ENCODE results near the gene CDKL4.
"Not testable (repeated sequence)": the region's sequence is repeated elsewhere in the genome, so short reads cannot be mapped to it uniquely, and the experiment has no call there.

Gene CDKL4

DNA sequence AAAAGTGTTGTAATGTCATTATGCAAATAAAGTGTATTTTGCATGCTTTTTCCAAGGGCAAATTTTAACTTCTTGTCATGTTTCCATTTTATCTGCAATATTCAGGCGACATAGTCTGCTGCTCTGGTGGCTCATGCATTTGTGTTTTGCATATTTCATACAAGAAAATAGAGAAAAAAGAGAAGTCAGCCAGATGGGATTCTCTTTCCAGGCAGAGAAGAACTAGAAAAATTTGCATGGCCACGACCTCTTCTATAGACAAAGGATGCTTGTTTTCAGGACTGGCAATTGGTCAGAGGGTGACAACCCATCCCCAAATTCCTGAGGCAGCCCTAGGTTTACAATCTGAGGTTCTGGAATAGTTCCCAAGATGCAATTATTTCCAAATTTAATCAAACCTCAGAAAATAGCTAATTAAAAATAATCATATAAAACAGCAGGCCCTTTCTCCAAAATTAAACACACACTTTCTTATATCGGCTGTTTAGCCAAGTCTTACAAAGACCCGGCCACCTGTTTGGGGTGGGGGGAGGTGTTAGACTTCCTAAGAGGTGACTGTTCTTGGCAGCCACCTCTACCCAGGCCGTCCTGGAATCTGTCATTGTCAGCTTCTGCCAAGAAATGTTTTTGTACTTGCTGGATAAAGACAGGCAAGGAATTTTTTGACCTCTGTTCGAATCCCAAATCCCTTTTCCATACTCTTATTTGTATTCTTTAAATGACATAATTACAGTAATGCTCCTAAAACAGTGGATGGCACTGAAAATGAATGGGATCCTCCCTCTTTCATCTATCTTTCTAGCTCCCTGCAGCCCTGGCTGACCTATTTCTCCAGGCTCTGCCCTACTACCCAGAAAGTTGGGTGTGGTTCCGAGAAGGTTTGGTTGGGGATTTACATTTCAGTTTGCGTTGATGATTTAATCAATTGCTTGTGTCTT is 102.2 kb downstream of the CDKL4 start:
- DNase-seq (ENCODE audit: low read depth) = no peak

GRCh38 chr2:39140948-39141333 is 102.8 kb downstream of the CDKL4 start:
- DNase-seq (ENCODE audit: low read depth) = not testable (repeated sequence)

- no peak for DNase-seq (ENCODE audit: low read depth)
Measured at GRCh38 chr2:39140322-39140847, 103.4 kb downstream of the CDKL4 start.

DNA sequence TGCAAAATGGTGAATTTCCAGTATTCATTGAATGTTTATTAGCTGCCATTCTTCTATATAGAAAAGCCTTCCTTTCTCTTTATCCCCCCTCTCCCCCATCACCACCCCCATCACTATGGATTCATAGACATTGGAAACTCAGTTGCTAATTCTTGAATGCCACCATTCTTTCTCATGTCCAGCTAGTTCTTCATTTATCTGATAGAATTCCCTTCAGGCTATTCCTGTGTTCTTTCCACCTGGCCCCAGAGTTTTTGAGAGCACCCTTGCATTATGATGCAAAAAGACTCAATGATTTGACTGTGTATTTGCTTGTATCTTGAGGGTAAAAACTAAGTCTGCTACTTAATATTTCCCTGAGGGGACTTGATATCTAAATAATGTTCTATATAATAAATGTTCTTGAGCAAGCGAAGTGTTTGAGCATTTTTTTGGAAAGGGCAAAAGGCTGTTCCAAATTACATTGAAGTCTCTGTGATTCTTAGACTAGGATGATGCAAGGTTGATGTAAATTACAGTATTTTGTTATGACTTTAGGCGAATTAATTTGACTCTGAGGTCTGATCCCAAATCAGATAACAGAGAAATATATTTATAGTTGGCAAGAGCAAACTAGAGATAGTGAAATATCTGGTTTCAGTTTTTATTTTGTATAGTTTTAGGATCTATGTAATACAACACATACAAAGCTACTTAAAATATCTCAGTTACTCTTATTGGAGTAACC is 104.1 kb downstream of the CDKL4 start:
- DNase-seq (ENCODE audit: low read depth) = no peak

- no peak for DNase-seq (ENCODE audit: low read depth)
Measured at GRCh38 chr2:39138837-39139211, 104.9 kb downstream of the CDKL4 start.

- DNase-seq (ENCODE audit: low read depth) = not testable (repeated sequence)
Measured at GRCh38 chr2:39138187-39138836, 105.5 kb downstream of the CDKL4 start.

DNA sequence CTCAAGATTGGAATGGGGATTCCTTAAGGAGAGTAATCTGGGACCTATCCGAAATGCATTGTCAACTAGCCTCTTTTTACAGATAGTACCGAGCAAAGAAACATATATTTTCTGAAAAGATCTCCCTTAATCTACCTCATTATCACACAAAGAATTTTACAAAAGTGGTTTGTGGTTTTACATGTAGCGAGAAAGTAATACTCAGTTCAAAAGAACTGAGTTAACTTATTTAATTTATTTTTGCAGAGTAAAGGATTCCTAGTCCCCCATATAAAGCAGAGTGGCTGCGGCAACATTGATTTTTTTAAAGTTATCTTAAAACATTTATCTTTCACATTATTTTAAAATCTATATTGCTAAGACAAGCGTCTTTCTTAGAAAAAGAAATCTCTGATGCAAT is 107.0 kb downstream of the CDKL4 start:
- DNase-seq (ENCODE audit: low read depth) = no peak

DNA sequence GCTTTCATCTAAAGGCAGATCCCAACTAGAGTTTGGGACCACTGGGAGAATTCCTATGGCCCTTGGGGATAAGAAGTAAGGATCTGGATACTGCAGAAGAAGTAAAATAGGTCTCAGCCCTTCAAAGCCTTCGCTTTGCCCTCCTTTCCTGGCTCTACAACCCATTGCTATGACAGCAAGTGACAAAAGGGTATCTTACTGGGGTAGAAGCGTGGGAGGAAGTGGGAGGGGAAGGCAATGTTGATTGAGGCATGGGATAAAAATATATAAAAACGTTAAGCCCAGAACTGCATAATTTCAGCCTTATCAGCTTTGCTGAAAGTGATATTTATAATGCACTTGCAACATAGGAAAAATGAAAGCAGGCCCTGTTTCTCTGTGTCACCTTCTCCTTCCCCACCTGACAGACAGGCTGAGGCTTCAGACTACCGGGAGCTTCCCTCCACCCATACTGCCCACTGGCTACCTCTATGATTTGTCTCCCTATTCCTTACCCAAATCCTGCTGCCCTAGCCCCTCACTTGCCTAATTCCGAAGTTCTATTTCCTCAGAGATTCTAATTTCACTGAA is 108.0 kb downstream of the CDKL4 start:
- no peak for DNase-seq (ENCODE audit: low read depth)

GRCh38 chr2:39133215-39133851 is 110.4 kb downstream of the CDKL4 start:
- DNase-seq (ENCODE audit: low read depth) = no peak

DNA sequence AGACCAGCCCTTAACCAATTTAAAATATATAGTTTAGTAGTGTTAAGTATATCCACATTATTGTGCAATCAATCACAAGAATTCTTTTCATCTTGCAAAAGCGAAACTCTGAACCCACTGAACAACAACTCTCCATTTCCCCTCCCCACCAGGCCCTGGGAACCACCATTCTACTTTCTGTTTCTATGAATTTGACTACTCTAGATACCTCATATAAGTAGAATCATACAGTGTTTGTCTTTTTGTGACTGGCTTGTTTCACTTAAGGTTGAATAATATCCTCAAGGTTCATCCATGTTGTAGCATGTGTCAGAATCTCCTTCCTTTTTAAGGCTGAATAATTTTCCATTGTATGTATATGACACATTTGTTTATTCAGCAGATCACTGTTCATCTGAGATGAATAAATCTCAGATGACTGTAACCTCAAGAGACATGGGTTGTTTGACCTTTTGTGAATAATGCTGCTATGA is 114.8 kb downstream of the CDKL4 start:
- no peak for DNase-seq (ENCODE audit: low read depth)

DNA sequence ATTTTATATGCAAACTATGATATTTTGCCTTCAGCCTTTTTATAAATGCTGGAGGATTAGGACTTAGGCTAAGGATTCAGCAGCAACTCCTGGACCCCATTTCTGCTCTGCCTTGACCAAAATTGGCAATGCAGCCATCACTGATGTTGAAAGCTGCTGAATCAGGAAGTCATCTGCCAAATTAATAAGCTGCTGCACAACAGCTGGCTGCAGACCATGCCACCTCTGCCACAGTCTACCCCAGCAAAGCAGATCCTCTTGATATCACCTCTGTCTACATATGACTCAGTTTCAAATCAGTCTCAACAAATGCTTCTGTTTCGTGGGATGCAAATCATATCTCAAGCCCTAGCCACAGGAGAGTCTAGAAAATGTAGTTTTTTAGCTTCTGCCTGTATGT is 115.8 kb downstream of the CDKL4 start:
- DNase-seq (ENCODE audit: low read depth) = no peak

Measured in CMK (cell line).